PC-9 (cell line): ENCODE measurements around the gene SLC4A1. TPM values are rescaled to one million over a fixed set of nuclear protein-coding genes. Genes with fewer than 3 reads are reported as not detected.

Source experiments
- BruUV-seq: library from RNA; stranded (reverse); fragments of 400-500 nt; replicated peaks from 2 replicates; lab custom pipeline; 2021; lab: Mats Ljungman, UMichigan
- CTCF ChIA-PET: fragments of 300-600 bp; sonication (Branson Sonifier 250); formaldehyde crosslinking; loops from one replicate; lab custom pipeline; 2022; ENCODE audit warnings: antibody characterized with exemption; lab: Charles Lee
- POLR2A ChIA-PET: fragments of 300-600 bp; sonication (Branson Sonifier 250); formaldehyde crosslinking; loops from one replicate; lab custom pipeline; 2022; ENCODE audit warnings: antibody characterized with exemption; ENCODE audit not compliant: unreplicated experiment; lab: Charles Lee
- DNase-seq, 2 experiments: peaks; one replicate each; pipeline versions ENCODE4 v3.0.0 to v3.0.0-alpha.2; 2015 to 2022; ENCODE audit warnings: mixed read lengths in 1 of 2
- H2AFZ ChIP-seq: fragments of 200-600 bp; sonication (generic); 2 replicates; pipeline ENCODE4 v1.8.1; 2017; ENCODE audit warnings: antibody characterized with exemption
- H3F3A ChIP-seq: fragments of 200-600 bp; sonication (generic); 2 replicates; pipeline ENCODE4 v1.8.1; 2017; ENCODE audit warnings: antibody characterized with exemption, mild to moderate bottlenecking, low read depth; ENCODE audit not compliant: insufficient read depth
- H3K27ac ChIP-seq: fragments of 200-600 bp; sonication (generic); 2 replicates; pipeline ENCODE4 v1.6.1; 2016; ENCODE audit warnings: mixed run types
- H3K27me3 ChIP-seq: fragments of 200-600 bp; sonication (generic); 2 replicates; pipeline ENCODE4 v1.6.1; 2016; ENCODE audit warnings: low read depth, mixed run types; ENCODE audit not compliant: insufficient read depth
- H3K36me3 ChIP-seq: fragments of 200-600 bp; sonication (generic); 2 replicates; pipeline ENCODE4 v1.6.1; 2016; ENCODE audit warnings: low read depth, mixed run types
- H3K4me1 ChIP-seq: fragments of 200-600 bp; sonication (generic); replicated peaks from 2 replicates; pipeline ENCODE4 v1.6.1; 2016; ENCODE audit warnings: mixed run types; ENCODE audit not compliant: insufficient read depth
- H3K4me2 ChIP-seq: fragments of 200-600 bp; sonication (generic); 2 replicates; pipeline ENCODE4 v1.6.1; 2017; ENCODE audit warnings: mixed run types
- H3K4me3 ChIP-seq: fragments of 200-600 bp; sonication (generic); 2 replicates; pipeline ENCODE4 v1.6.1; 2016; ENCODE audit warnings: mixed run types
- H3K79me2 ChIP-seq: fragments of 200-600 bp; sonication (generic); 2 replicates; pipeline ENCODE4 v1.6.1; 2017; ENCODE audit warnings: low read depth, mixed run types
- H3K9me2 ChIP-seq: fragments of 200-600 bp; sonication (generic); 2 replicates; pipeline ENCODE4 v1.8.1; 2017; ENCODE audit warnings: mild to moderate bottlenecking; ENCODE audit not compliant: insufficient read depth
- H3K9me3 ChIP-seq: fragments of 200-600 bp; sonication (generic); 2 replicates; pipeline ENCODE4 v1.8.1; 2016; ENCODE audit warnings: low read depth; ENCODE audit not compliant: insufficient read depth
- H4K20me1 ChIP-seq: fragments of 200-600 bp; sonication (generic); 2 replicates; pipeline ENCODE4 v1.8.1; 2017; ENCODE audit not compliant: insufficient read depth
- EZH2 ChIP-seq: fragments of 200-600 bp; sonication (generic); IDR thresholded peaks from 2 replicates; pipeline ENCODE4 v1.8.0; 2017; ENCODE audit warnings: antibody characterized with exemption, low read depth
- intact Hi-C: fragments of 100-400 bp; cut with micrococcal nuclease; formaldehyde crosslinking; loops from one replicate; pipeline ENCODE4 v1.10.0; 2022; ENCODE audit not compliant: unreplicated experiment
- total RNA-seq: library from RNA; stranded (reverse); gene quantifications from 2 replicates; pipeline ENCODE4 v1.2.3, GENCODE V29; 2021
- TF ChIP-seq, protein P1 (sequence below): fragments of 200-600 bp; sonication (generic); conservative IDR thresholded peaks from 2 replicates; pipeline ENCODE4 v1.6.1; 2017; ENCODE audit warnings: mixed run types, antibody characterized with exemption, mild to moderate bottlenecking, moderate library complexity

Gene SLC4A1
- total RNA-seq, 1 experiment from 2014 or later: not detected

GRCh38 chr17:44200478-44201155 is 67.3 kb downstream of the SLC4A1 start:
- Histone ChIP-seq H3K36me3 (no peaks in the 10 kb centered on the region; the same call in none of the 2 replicates), H3K27ac (peak overlapping the region; percentile 77), H3K4me1 (peaks cover 35% of the 10 kb centered on the region), H4K20me1 (no peaks in the 10 kb centered on the region; the same call in 1 of the 2 replicates), H3K9me2 (no peaks in the 10 kb centered on the region), H3K4me2 (peak overlapping the region; percentile 94), H3K4me3 (peak overlapping the region; percentile 92), H3F3A (peaks cover 44% of the 10 kb centered on the region), H3K9me3 (no peaks in the 10 kb centered on the region), H3K27me3 (no peaks in the 10 kb centered on the region), H2AFZ (peak overlapping the region; percentile 93), H3K79me2 (peaks cover 37% of the 10 kb centered on the region)
- TSS peak; percentile 51 for BruUV-seq
- POLR2A ChIA-PET: no interaction called here
- TF ChIP-seq, protein P1, sequence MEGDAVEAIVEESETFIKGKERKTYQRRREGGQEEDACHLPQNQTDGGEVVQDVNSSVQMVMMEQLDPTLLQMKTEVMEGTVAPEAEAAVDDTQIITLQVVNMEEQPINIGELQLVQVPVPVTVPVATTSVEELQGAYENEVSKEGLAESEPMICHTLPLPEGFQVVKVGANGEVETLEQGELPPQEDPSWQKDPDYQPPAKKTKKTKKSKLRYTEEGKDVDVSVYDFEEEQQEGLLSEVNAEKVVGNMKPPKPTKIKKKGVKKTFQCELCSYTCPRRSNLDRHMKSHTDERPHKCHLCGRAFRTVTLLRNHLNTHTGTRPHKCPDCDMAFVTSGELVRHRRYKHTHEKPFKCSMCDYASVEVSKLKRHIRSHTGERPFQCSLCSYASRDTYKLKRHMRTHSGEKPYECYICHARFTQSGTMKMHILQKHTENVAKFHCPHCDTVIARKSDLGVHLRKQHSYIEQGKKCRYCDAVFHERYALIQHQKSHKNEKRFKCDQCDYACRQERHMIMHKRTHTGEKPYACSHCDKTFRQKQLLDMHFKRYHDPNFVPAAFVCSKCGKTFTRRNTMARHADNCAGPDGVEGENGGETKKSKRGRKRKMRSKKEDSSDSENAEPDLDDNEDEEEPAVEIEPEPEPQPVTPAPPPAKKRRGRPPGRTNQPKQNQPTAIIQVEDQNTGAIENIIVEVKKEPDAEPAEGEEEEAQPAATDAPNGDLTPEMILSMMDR: no peak
- TF ChIP-seq EZH2: no peak
- intact Hi-C loops: loop anchor here (1.0 kb wide), 1 partner anchor 18 kb away; no protein-coding TSS in a partner anchor
- CTCF ChIA-PET: no interaction called here
- DNase-seq: no peak

DNA sequence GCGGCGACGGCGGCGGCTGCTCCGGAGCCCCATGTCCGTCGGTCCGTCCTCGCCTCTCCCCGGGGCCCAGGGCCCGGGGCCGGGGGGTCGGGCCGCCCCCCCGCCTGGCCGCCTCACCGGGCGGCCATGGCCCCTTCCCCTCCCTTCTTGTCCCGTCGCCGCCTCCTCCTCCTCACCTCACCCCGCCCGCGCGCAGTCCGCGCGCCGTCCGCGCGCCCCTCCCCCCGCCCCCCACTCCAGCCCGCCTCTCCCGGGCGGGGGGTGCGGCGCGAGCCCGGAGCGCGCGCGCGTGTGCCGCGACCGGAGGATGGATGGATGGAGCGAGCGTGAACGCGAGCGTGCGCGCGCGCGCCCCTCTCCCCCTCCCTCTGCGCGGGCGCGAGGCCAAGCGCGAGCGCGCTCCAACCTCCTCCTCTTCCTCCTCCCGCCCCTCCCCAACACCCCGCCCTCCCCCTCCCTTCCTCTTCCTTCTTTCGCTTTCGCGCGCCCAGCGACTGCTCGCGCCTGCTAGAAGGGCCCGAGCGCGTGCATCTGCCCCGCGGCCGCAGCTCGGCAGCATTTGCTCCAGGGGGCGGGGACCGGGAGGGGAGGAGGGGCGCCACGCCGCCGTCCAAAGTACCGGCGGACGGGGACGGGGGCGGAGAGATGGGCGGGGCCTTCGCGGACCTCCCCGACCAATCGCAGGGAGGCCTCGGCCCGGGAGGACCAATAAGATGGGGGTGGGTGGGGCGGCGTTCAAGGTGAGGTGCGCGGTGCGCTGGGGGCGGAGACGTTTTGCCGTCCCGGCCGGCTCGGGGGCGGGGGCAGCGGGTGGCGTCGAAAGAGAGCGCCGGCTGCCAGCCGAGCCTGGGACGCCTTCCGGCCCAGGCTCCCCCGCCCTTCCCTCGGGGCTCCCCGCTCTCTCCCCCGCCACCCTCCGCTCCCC is 68.1 kb downstream of the SLC4A1 start, which contains the start of gene ATXN7L3:
Gene ATXN7L3 (minus strand): TSS at position 332 of the 925 bp plus-strand sequence. CDS start 1,814 bp downstream, outside the sequence.
- no peaks in the 10 kb centered on the region; the same call in 1 of the 2 replicates for H4K20me1 ChIP-seq
- peaks cover 35% of the 10 kb centered on the region for H3K4me1 ChIP-seq
- peak within 1 kb of the TSS; percentile 93 for H2AFZ ChIP-seq
- ChIA-PET POLR2A (interaction anchor here (0.6 to 0.7 kb wide), 4 partner anchors 13 to 571 kb away, joined by 6 to 15 read pairs (median 10); no protein-coding TSS in a partner anchor), CTCF (interaction anchor here (0.7 kb wide), 1 partner anchor 22 kb away, joined by 8 read pairs; no protein-coding TSS in a partner anchor)
- peak within 1 kb of the TSS; percentile 92 for H3K4me3 ChIP-seq
- H3K9me2 ChIP-seq: no peaks in the 10 kb centered on the region
- peaks cover 45% of the 10 kb centered on the region for H3K79me2 ChIP-seq
- intact Hi-C loops: loop anchor here (1.0 kb wide), 1 partner anchor 18 kb away; no protein-coding TSS in a partner anchor
- no peaks in the 10 kb centered on the region for H3K9me3 ChIP-seq
- peak within 1 kb of the TSS; percentile 94 for H3K4me2 ChIP-seq
- H3F3A ChIP-seq: peaks cover 41% of the 10 kb centered on the region
- H3K36me3 ChIP-seq: peaks cover 3% of the 10 kb centered on the region
- no peaks in the 10 kb centered on the region for H3K27me3 ChIP-seq
- no peak for TF ChIP-seq EZH2
- TF ChIP-seq, protein P1: no peak
- no TSS peak for BruUV-seq
- peak within 1 kb of the TSS; percentile 77 for H3K27ac ChIP-seq
- peak; percentile 90 to 97 for DNase-seq
